ENCODE results near the gene TRIM42. TPM values are rescaled to one million over a fixed set of nuclear protein-coding genes. Genes with fewer than 3 reads are reported as not detected.

The TRIM42 gene
- total RNA-seq, result not detected in 2 replicates

GRCh38 chr3:140677764-140678163 is at the start of gene TRIM42:
Gene TRIM42, plus strand, starts transcription at chr3:140678064. Its CDS starts 166 bp downstream, at chr3:140678230.

